Measurements from ENCODE around the gene BCL10. TPM values are rescaled to one million over a fixed set of nuclear protein-coding genes. Genes with fewer than 3 reads are reported as not detected.

The BCL10 gene
- total RNA-seq, 1 experiment from 2014 or later, result 33.8 TPM

DNA sequence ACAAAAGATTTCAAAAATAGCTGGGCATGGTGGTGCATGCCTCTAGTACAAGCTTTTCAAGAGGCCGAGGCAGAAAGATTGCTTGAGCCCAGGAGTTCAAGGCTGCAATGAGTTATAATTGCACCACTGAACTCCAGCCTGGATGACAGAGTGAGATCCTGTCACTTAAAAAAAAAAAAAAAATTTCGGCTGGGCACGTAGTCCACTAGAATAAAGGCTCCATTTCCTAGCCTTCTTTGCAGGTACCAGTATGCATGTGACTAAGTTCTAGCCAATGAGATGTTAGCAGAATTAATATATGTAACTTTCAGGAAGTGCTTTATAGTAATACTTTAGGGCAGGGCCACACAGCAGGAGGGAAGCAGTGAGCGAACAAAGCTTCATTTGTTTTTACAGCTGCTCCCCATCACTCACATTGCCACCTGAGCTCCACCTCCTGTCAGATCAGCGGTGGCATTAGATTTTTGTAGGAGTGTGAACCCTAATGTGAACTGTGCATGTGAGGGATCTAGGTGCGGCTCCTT is 46.8 kb downstream of the BCL10 start:
- ChIA-PET POLR2A (interaction anchor here (1.2 to 2.5 kb wide), 3 partner anchors 8 to 11 kb away, joined by 3 to 11 read pairs (median 4); no protein-coding TSS in a partner anchor), RAD21 (ENCODE audit: low non-redundant PET in 1 of 2, low total read pairs in 2 of 2, uncharacterized antibody in 2 of 2, unreplicated experiment in 2 of 2) (interaction anchor here (0.7 to 1.5 kb wide), 4 partner anchors 25 to 285 kb away, joined by 3 to 4 read pairs (median 3); no protein-coding TSS in a partner anchor), CTCF (interaction anchor here (0.6 to 2.9 kb wide), 6 partner anchors 11 to 285 kb away, joined by 3 to 29 read pairs (median 13); partner anchors contain the start of gene C1orf52)
- Histone ChIP-seq H3K9me2 (ENCODE audit: insufficient read depth) (no peaks in the 10 kb centered on the region), H3K79me2 (ENCODE audit: insufficient read depth, low read length) (no peaks in the 10 kb centered on the region), H2AFZ (ENCODE audit: low read depth, low read length, poor library complexity, severe bottlenecking) (peak overlapping the region; percentile 93), H3K9ac (ENCODE audit: low read length) (no peak overlapping the region), H4K20me1 (ENCODE audit: insufficient read depth) (no peaks in the 10 kb centered on the region), H3K36me3 (ENCODE audit: control insufficient read depth in 1 of 2, insufficient read depth in 2 of 2, low read length in 2 of 2) (no peaks in the 10 kb centered on the region), H3K4me2 (ENCODE audit: low read length) (peak overlapping the region; percentile 36), H3K27me3 (ENCODE audit: insufficient read depth, low read length) (no peaks in the 10 kb centered on the region), H3K9me3 (ENCODE audit: control insufficient read depth in 1 of 2, insufficient read depth in 1 of 2, low read depth in 1 of 2, low read length in 2 of 2) (no peaks in the 10 kb centered on the region), H3K4me1 (ENCODE audit: control insufficient read depth in 1 of 2, insufficient read depth in 2 of 2, low read length in 2 of 2) (peaks cover 26 to 27% of the 10 kb centered on the region in 2 experiments), H3K4me3 (replicated peaks in 1 of 2; ENCODE audit: low read depth in 1 of 2, low read length in 2 of 2) (no peak overlapping the region), H3K27ac (ENCODE audit: low read depth, low read length) (no peak overlapping the region)
- peak; percentile 84 for ATAC-seq
- peak; percentile 49 for DNase-seq (ENCODE audit: low read depth, low spot score)
- TF ChIP-seq, protein P1, sequence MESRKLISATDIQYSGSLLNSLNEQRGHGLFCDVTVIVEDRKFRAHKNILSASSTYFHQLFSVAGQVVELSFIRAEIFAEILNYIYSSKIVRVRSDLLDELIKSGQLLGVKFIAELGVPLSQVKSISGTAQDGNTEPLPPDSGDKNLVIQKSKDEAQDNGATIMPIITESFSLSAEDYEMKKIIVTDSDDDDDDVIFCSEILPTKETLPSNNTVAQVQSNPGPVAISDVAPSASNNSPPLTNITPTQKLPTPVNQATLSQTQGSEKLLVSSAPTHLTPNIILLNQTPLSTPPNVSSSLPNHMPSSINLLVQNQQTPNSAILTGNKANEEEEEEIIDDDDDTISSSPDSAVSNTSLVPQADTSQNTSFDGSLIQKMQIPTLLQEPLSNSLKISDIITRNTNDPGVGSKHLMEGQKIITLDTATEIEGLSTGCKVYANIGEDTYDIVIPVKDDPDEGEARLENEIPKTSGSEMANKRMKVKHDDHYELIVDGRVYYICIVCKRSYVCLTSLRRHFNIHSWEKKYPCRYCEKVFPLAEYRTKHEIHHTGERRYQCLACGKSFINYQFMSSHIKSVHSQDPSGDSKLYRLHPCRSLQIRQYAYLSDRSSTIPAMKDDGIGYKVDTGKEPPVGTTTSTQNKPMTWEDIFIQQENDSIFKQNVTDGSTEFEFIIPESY (IDR thresholded peaks at IDR 0.05; ENCODE audit: extremely low read depth, insufficient replicate concordance, low read length), result no peak
- TF ChIP-seq, protein P2, sequence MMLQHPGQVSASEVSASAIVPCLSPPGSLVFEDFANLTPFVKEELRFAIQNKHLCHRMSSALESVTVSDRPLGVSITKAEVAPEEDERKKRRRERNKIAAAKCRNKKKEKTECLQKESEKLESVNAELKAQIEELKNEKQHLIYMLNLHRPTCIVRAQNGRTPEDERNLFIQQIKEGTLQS (IDR thresholded peaks at IDR 0.05), result no peak
- peak; percentile 33 for TF ChIP-seq ELF1 (IDR thresholded peaks at IDR 0.05; ENCODE audit: borderline replicate concordance, low read depth)
- TF ChIP-seq, protein P3, sequence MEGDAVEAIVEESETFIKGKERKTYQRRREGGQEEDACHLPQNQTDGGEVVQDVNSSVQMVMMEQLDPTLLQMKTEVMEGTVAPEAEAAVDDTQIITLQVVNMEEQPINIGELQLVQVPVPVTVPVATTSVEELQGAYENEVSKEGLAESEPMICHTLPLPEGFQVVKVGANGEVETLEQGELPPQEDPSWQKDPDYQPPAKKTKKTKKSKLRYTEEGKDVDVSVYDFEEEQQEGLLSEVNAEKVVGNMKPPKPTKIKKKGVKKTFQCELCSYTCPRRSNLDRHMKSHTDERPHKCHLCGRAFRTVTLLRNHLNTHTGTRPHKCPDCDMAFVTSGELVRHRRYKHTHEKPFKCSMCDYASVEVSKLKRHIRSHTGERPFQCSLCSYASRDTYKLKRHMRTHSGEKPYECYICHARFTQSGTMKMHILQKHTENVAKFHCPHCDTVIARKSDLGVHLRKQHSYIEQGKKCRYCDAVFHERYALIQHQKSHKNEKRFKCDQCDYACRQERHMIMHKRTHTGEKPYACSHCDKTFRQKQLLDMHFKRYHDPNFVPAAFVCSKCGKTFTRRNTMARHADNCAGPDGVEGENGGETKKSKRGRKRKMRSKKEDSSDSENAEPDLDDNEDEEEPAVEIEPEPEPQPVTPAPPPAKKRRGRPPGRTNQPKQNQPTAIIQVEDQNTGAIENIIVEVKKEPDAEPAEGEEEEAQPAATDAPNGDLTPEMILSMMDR (IDR thresholded peaks at IDR 0.05 in 2 of 3, conservative IDR thresholded peaks at IDR 0.05 in 1 of 3; ENCODE audit: borderline replicate concordance in 1 of 3, insufficient read depth in 1 of 3, low read depth in 2 of 3, low read length in 2 of 3), result no peak
- no TSS peak for BruUV-seq (replicated peaks)
- intact Hi-C loops (cut with micrococcal nuclease), result no loop called here

Measured in HCT116 (cell line).